CD4-positive, alpha-beta memory T cell (primary cell): Measurements from ENCODE around the gene TPRG1. TPM values are rescaled to one million over a fixed set of nuclear protein-coding genes. Genes with fewer than 3 reads are reported as not detected.

Experiments used
- CTCF ChIA-PET: fragments of 350-600 bp; sonication (Branson Sonifier 250); formaldehyde crosslinking; loops from one replicate; lab custom pipeline; 2021; ENCODE audit warnings: inconsistent platforms; ENCODE audit not compliant: partially characterized antibody; lab: Charles Lee
- POLR2A ChIA-PET: fragments of 350-600 bp; sonication (Branson Sonifier 250); formaldehyde crosslinking; loops from one replicate; lab custom pipeline; 2021; ENCODE audit not compliant: partially characterized antibody; lab: Charles Lee
- DNase-seq, 5 donors: peaks; one replicate each; pipeline versions ENCODE4 v3.0.0 to v3.0.0-alpha.2; 2020 to 2022; ENCODE audit warnings: mixed read lengths in 1 of 5
- H3K27ac ChIP-seq: one replicate; pipeline ENCODE4 v1.7.0; 2013; ENCODE audit warnings: low read depth, low read length
- H3K27me3 ChIP-seq: 2 replicates; pipeline ENCODE4 v1.7.0; 2013; ENCODE audit warnings: mild to moderate bottlenecking, low read length, moderate library complexity; ENCODE audit not compliant: insufficient read depth
- H3K36me3 ChIP-seq: 2 replicates; pipeline ENCODE4 v1.7.0; 2013; ENCODE audit warnings: mild to moderate bottlenecking, low read length, moderate library complexity; ENCODE audit not compliant: insufficient read depth
- H3K4me1 ChIP-seq: 2 replicates; pipeline ENCODE4 v1.7.0; 2013; ENCODE audit warnings: mild to moderate bottlenecking, low read length, moderate library complexity; ENCODE audit not compliant: insufficient read depth
- H3K4me3 ChIP-seq, 2 donors: one replicate each; pipeline ENCODE4 v1.7.0; 2013; ENCODE audit warnings: low read length in 2 of 2, mild to moderate bottlenecking in 1 of 2
- H3K9me3 ChIP-seq, 2 donors: one replicate each; pipeline ENCODE4 v1.7.0; 2013; ENCODE audit warnings: low read length in 2 of 2, control low read depth in 1 of 2; ENCODE audit not compliant: control insufficient read depth in 1 of 2
- H3K27ac Mint-ChIP-seq, 7 donors: one replicate each; pipeline ENCODE4 v1.8.0; 2020 to 2021; ENCODE audit warnings: mixed read lengths in 7 of 7, mild to moderate bottlenecking in 6 of 7, inconsistent platforms in 3 of 7, moderate library complexity in 3 of 7
- H3K27me3 Mint-ChIP-seq, 2 donors: one replicate each; pipeline ENCODE4 v1.8.0; 2020 to 2021; ENCODE audit warnings: mixed read lengths in 2 of 2
- H3K36me3 Mint-ChIP-seq, 2 donors: one replicate each; pipeline ENCODE4 v1.8.0; 2020 to 2021; ENCODE audit warnings: mixed read lengths in 2 of 2, inconsistent platforms in 1 of 2, mild to moderate bottlenecking in 1 of 2
- H3K4me1 Mint-ChIP-seq, 4 donors: one replicate each; pipeline ENCODE4 v1.8.0; 2020 to 2021; ENCODE audit warnings: mixed read lengths in 4 of 4, mild to moderate bottlenecking in 1 of 4
- H3K4me3 Mint-ChIP-seq, 8 donors: one replicate each; pipeline ENCODE4 v1.8.0; 2020 to 2021; ENCODE audit warnings: mixed read lengths in 8 of 8, mild to moderate bottlenecking in 7 of 8, moderate library complexity in 6 of 8, inconsistent platforms in 3 of 8
- H3K9me3 Mint-ChIP-seq, 8 donors: one replicate each; pipeline ENCODE4 v1.8.0; 2020 to 2021; ENCODE audit warnings: mixed read lengths in 8 of 8, mild to moderate bottlenecking in 5 of 8, inconsistent platforms in 3 of 8, moderate library complexity in 1 of 8
- intact Hi-C: fragments of 100-400 bp; cut with micrococcal nuclease; formaldehyde crosslinking; loops from one replicate; pipeline ENCODE4 v1.15.1; 2023
- polyA plus RNA-seq, 2 donors: library from polyadenylated mRNA; unstranded; fragments of 300-500 nt; fragmentation: Illumina TruSeq; gene quantifications; one replicate each; pipeline ENCODE4 v1.2.3, GENCODE V29; 2021
- total RNA-seq, 2 experiments: library from RNA; stranded (reverse); gene quantifications; one replicate each; pipeline ENCODE4 v1.2.3, GENCODE V29; 2021

Gene TPRG1
- total and polyA plus RNA-seq, 4 experiments from 2014 or later, result 8.2 to 61.4 (median 31.7) TPM

DNA sequence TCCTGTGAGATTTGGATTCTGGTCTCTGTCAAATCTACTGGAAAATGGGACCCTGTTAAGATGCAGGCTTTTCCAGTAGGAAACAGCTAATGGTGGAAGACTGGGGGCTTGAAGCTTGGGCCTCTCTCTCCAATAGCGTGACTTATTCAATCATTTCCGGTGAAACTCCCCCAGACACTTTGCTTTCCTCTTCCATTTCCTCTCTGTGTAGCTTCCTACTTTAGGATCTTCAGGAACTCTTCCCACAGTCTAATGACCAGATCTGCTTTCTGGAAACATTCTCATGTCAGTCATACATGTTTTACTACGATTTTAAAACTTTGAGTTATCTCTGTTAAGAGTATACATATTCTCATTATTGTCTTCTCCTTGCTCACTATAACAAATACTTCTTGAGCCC, 28.0 kb upstream of the TPRG1 start:
- DNase-seq, result no peak
- no peak overlapping the region for H3K4me3 ChIP-seq
- Mint-ChIP-seq H3K36me3 (peaks cover 0 to 2% of the 10 kb centered on the region in 2 donors), H3K9me3 (no peaks in the 10 kb centered on the region), H3K27ac (peak overlapping the region in 4 of 7 donors; percentile 11 to 77 (median 60)), H3K4me3 (peak overlapping the region in 2 of 8 donors; percentile 2 to 9), H3K4me1 (peaks cover 20 to 43% (median 29%) of the 10 kb centered on the region in 4 donors), H3K27me3 (no peaks in the 10 kb centered on the region)
- H3K4me1 ChIP-seq, result peaks cover 28% of the 10 kb centered on the region
- H3K9me3 ChIP-seq, result no peaks in the 10 kb centered on the region
- intact Hi-C loops, result loop anchor here (1.0 kb wide), 5 partner anchors 102 to 1405 kb away; no protein-coding TSS in a partner anchor
- POLR2A ChIA-PET, result interaction anchor here (1.0 to 14.5 kb wide), 9 partner anchors 12 to 1404 kb away, joined by 3 to 206 read pairs (median 23); partner anchors contain the start of gene BCL6
- H3K27me3 ChIP-seq, result no peaks in the 10 kb centered on the region
- H3K36me3 ChIP-seq, result no peaks in the 10 kb centered on the region
- no peak overlapping the region for H3K27ac ChIP-seq
- CTCF ChIA-PET, result interaction anchor here (1.2 to 17.5 kb wide), 13 partner anchors 10 to 1405 kb away, joined by 5 to 391 read pairs (median 16); partner anchors contain the start of gene BCL6

DNA sequence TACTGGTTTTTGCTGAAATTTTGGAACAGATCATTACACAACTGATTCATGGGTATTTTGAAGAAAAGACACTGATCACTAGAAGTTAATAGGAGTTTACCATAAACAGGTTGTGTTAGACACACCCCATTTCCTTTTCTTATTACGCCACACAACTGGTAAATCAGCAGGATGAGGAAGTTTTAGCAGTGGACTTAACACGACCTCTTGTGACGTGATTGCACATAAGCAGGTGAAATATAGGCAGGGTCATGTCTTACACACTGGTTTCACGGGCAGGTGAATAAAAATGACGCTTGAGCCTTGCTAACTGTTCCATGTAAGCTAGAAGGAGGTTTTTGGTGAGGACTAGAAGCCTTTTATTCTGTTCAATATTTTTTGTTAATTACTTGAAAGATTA, 27.1 kb upstream of the TPRG1 start:
- Histone ChIP-seq H3K4me1 (peaks cover 28% of the 10 kb centered on the region), H3K4me3 (no peak overlapping the region), H3K36me3 (no peaks in the 10 kb centered on the region), H3K27me3 (no peaks in the 10 kb centered on the region), H3K9me3 (no peaks in the 10 kb centered on the region), H3K27ac (no peak overlapping the region)
- Mint-ChIP-seq H3K27me3 (no peaks in the 10 kb centered on the region), H3K4me3 (peak overlapping the region in 5 of 8 donors; percentile 12 to 43 (median 26)), H3K36me3 (peaks cover 0 to 2% of the 10 kb centered on the region in 2 donors), H3K4me1 (peaks cover 20 to 43% (median 29%) of the 10 kb centered on the region in 4 donors), H3K9me3 (no peaks in the 10 kb centered on the region), H3K27ac (peak overlapping the region; percentile 1 to 82 (median 60))
- intact Hi-C loops, result loop anchor here (1.0 to 5.0 kb wide), 6 partner anchors 103 to 1406 kb away; no protein-coding TSS in a partner anchor
- POLR2A ChIA-PET, result interaction anchor here (1.0 to 14.5 kb wide), 9 partner anchors 13 to 1405 kb away, joined by 3 to 206 read pairs (median 23); partner anchors contain the start of gene BCL6
- DNase-seq, result peak; percentile 50 to 75 (median 61)
- CTCF ChIA-PET, result interaction anchor here (0.7 to 17.5 kb wide), 20 partner anchors 10 to 1823 kb away, joined by 3 to 391 read pairs (median 8); partner anchors contain the start of gene BCL6

- Mint-ChIP-seq H3K4me3 (no peak overlapping the region), H3K9me3 (no peaks in the 10 kb centered on the region), H3K27me3 (no peaks in the 10 kb centered on the region), H3K36me3 (peaks cover 0 to 2% of the 10 kb centered on the region in 2 donors), H3K27ac (no peak overlapping the region), H3K4me1 (peaks cover 19 to 35% (median 28%) of the 10 kb centered on the region in 4 donors)
- no peaks in the 10 kb centered on the region for H3K9me3 ChIP-seq
- H3K27me3 ChIP-seq, result no peaks in the 10 kb centered on the region
- H3K4me1 ChIP-seq, result peaks cover 28% of the 10 kb centered on the region
- H3K4me3 ChIP-seq, result no peak overlapping the region
- ChIA-PET POLR2A (interaction anchor here (3.6 kb wide), 1 partner anchor 1407 kb away, joined by 56 read pairs; no protein-coding TSS in a partner anchor), CTCF (interaction anchor here (0.6 to 17.5 kb wide), 10 partner anchors 13 to 1416 kb away, joined by 3 to 391 read pairs (median 44); no protein-coding TSS in a partner anchor)
- H3K27ac ChIP-seq, result no peak overlapping the region
- no peak for DNase-seq
- H3K36me3 ChIP-seq, result no peaks in the 10 kb centered on the region
- intact Hi-C loops, result loop anchor here (5.0 kb wide), 1 partner anchor 1170 kb away; no protein-coding TSS in a partner anchor
Observed at GRCh38 chr3:189146848-189147247, 24.9 kb upstream of the TPRG1 start.

GRCh38 chr3:189148081-189148507, 23.7 kb upstream of the TPRG1 start:
- Mint-ChIP-seq H3K27ac (peak overlapping the region in 1 of 7 donors; percentile 62), H3K36me3 (no peaks in the 10 kb centered on the region)
- POLR2A ChIA-PET, result interaction anchor here (1.1 kb wide), 2 partner anchors 1404 to 1408 kb away, joined by 3 to 4 read pairs; no protein-coding TSS in a partner anchor

DNA sequence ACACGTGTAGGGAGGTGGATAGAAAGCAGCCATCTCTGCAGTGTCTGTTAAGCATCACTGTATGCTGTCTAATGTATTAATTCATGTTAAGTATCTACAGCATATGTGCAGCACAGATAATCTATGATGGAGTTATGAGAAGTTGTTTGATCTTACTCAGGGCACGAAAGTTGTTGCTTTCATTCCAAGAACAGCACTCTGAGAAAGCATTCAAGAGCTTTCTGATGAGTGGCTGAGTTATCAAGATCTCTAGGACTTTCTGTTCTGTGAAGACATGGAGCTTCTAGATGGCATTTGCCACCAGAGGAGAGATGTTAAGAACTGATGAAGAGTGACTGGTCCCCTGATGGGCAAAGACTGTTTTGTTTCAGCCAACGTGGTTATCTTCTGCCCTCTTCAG, 22.6 kb upstream of the TPRG1 start:
- H3K4me1 Mint-ChIP-seq, result peaks cover 8 to 18% (median 12%) of the 10 kb centered on the region in 4 donors
- H3K27me3 Mint-ChIP-seq, result no peaks in the 10 kb centered on the region
- no peaks in the 10 kb centered on the region for H3K36me3 Mint-ChIP-seq

More at GRCh38 chr3:189148081-189148507, 23.7 kb upstream of the TPRG1 start:
- Mint-ChIP-seq H3K27me3 (no peaks in the 10 kb centered on the region), H3K9me3 (no peaks in the 10 kb centered on the region), H3K4me1 (peaks cover 13 to 28% (median 21%) of the 10 kb centered on the region in 4 donors), H3K4me3 (no peak overlapping the region)
- DNase-seq, result peak; percentile 50 to 61 (median 60)
- no peak overlapping the region for H3K27ac ChIP-seq
- H3K9me3 ChIP-seq, result no peaks in the 10 kb centered on the region
- no peaks in the 10 kb centered on the region for H3K36me3 ChIP-seq
- CTCF ChIA-PET, result interaction anchor here (0.7 to 3.8 kb wide), 9 partner anchors 9 to 1414 kb away, joined by 3 to 40 read pairs (median 4); partner anchors contain the start of gene BCL6
- intact Hi-C loops, result loop anchor here (1.0 to 5.0 kb wide), 5 partner anchors 107 to 1829 kb away; no protein-coding TSS in a partner anchor
- H3K27me3 ChIP-seq, result no peaks in the 10 kb centered on the region
- no peak overlapping the region for H3K4me3 ChIP-seq
- peaks cover 19% of the 10 kb centered on the region for H3K4me1 ChIP-seq

DNA sequence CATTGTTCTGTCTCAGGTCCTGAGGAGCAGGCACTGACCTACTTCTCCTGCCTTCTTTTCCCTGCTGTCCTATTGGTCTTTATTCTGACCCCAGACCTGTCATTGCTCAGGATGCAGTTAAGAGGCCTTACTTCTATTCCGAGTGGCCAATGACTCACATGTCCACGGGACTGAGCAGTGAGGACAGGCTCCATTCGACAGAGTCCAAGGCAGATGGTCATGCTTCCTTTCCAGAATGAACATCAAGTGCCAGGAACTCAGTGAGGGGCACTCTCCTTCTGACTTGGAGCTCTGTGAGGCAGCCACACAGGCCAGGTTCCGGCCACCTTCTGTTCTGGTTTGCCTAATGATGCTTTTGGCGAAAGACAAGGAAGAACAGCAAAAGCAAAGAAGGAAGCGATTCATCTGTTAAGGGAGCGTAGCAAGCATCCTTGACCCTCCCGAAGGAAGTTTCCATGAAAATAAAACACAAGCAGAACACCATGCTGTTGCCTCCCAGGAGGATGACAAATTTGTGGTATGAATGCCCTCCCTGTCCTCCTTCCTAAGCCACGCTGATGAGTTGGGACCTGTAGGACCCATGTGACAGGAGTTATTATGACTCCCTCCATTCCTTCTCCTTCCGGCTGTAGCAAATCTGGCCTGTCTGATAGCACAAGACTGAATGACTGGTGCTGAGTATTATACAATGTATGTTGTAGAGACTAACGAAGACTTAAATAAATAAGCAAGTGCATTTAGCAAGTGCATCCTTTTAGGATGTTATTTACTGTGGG, 14.4 kb upstream of the TPRG1 start:
- H3K9me3 ChIP-seq, result no peaks in the 10 kb centered on the region
- H3K9me3 Mint-ChIP-seq, result no peaks in the 10 kb centered on the region
- no peaks in the 10 kb centered on the region for H3K36me3 Mint-ChIP-seq
- no peaks in the 10 kb centered on the region for H3K4me1 Mint-ChIP-seq
- H3K27me3 Mint-ChIP-seq, result peaks cover 0 to 1% of the 10 kb centered on the region in 2 donors
- H3K4me1 ChIP-seq, result no peaks in the 10 kb centered on the region
- no peak overlapping the region for H3K4me3 ChIP-seq
- DNase-seq, result no peak
- no peak overlapping the region for H3K4me3 Mint-ChIP-seq
- POLR2A ChIA-PET, result no interaction called here
- intact Hi-C loops, result no loop called here
- H3K27me3 ChIP-seq, result no peaks in the 10 kb centered on the region
- H3K27ac ChIP-seq, result no peak overlapping the region
- H3K36me3 ChIP-seq, result no peaks in the 10 kb centered on the region
- CTCF ChIA-PET, result no interaction called here
- H3K27ac Mint-ChIP-seq, result no peak overlapping the region

More for the DNA sequence above, 22.6 kb upstream of the TPRG1 start:
- Histone ChIP-seq H3K36me3 (no peaks in the 10 kb centered on the region), H3K4me1 (peaks cover 8% of the 10 kb centered on the region), H3K27ac (no peak overlapping the region), H3K9me3 (no peaks in the 10 kb centered on the region), H3K27me3 (no peaks in the 10 kb centered on the region), H3K4me3 (no peak overlapping the region)
- H3K4me3 Mint-ChIP-seq, result no peak overlapping the region
- intact Hi-C loops, result loop anchor here (2.0 to 5.0 kb wide), 2 partner anchors 1172 to 1830 kb away; no protein-coding TSS in a partner anchor
- POLR2A ChIA-PET, result interaction anchor here (1.1 kb wide), 1 partner anchor 1409 kb away, joined by 3 read pairs; no protein-coding TSS in a partner anchor
- no peak for DNase-seq
- CTCF ChIA-PET, result interaction anchor here (0.7 to 3.8 kb wide), 10 partner anchors 10 to 1410 kb away, joined by 3 to 40 read pairs (median 4); partner anchors contain the start of gene BCL6
- no peaks in the 10 kb centered on the region for H3K9me3 Mint-ChIP-seq
- H3K27ac Mint-ChIP-seq, result no peak overlapping the region
